Measurements from ENCODE around the gene ENO4. TPM values are rescaled to one million over a fixed set of nuclear protein-coding genes. Genes with fewer than 3 reads are reported as not detected.

The ENO4 gene
- total RNA-seq (2014; rRNA removed; shearing (Covaris generic)): not detected in 2 replicates

GRCh38 chr10:116849248-116850057 is at the start of gene ENO4:
TSS of gene ENO4 (plus strand) at chr10:116849499. CDS start at chr10:116849567, 68 bp downstream.
- peaks cover 41% of the 10 kb centered on the region for H3K27me3 ChIP-seq (replicated peaks)
- no peaks in the 10 kb centered on the region for H3K36me3 ChIP-seq
- H3K4me3 ChIP-seq: peak within 1 kb of the TSS; percentile 33
- no peak within 1 kb of the TSS for H3K27ac ChIP-seq
- H3K9me3 ChIP-seq (replicated peaks): no peaks in the 10 kb centered on the region
- no peaks in the 10 kb centered on the region for H3K4me1 ChIP-seq (replicated peaks)
- peak; percentile 34 to 57 for DNase-seq (ENCODE audit: low read depth in 1 of 2, low spot score in 2 of 2)

DNA sequence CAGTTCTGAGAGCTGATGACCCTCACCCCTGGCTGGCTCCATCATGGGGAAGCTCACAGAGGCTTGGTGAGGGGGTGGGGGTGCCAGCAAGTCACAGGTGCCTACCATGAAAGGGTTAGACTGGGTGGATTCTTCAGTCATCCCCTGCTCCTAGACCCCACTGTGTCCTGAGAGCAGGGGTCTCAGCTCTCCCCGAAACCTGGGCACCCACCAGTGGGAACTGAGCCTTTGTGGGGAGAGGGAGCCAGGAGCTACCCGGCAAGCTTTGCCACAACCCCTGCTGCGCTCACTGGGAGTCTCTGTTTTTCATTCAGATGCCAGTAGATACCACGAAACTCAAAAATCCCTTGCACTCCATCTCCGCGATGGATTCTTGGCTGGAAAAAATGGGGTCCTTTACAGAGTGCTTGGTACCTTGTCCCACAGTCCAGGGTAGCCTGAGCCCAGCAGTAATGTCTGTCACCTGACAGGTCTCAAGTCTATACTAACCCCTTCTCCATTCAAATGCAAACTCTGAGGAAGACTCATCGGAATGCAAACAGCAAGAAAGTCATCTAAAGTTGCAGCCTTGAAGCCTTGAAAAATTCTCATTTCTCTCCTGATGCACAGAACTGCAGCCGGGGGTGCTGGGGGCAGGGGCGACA is 48.9 kb upstream of the ENO4 start:
- no peaks in the 10 kb centered on the region for H3K36me3 ChIP-seq
- H3K27me3 ChIP-seq (replicated peaks): 0 out of 2 replicates have a peak, but pooled peaks cover 3% of the 10 kb centered on the region
- no peak for DNase-seq (ENCODE audit: low read depth in 1 of 2, low spot score in 2 of 2)
- no peaks in the 10 kb centered on the region for H3K4me1 ChIP-seq (replicated peaks)
- H3K9me3 ChIP-seq (replicated peaks): no peaks in the 10 kb centered on the region
- no peak overlapping the region for H3K4me3 ChIP-seq
- H3K27ac ChIP-seq: no peak overlapping the region

DNA sequence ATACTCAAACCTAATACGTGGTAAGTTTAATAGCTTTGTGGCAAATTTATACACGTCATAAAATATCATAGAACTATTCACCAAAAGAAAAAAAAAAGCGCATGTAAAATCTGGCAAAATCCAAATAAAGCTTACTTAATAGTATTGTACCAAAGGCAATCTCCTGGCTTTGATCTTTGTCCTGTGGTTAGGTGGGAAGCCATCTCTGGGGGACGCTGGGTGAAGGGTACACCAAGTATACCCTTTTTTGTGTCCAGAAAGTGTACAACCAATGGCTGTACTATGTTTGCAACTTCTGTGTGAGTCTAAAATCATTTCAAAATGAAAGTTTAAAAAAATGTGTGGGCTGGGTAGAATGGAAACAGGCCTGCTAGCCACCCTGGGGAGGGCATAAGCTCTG is 47.6 kb upstream of the ENO4 start:
- H3K4me3 ChIP-seq: no peak overlapping the region
- H3K4me1 ChIP-seq (replicated peaks): no peaks in the 10 kb centered on the region
- H3K9me3 ChIP-seq (replicated peaks): no peaks in the 10 kb centered on the region
- no peak for DNase-seq (ENCODE audit: low read depth in 1 of 2, low spot score in 2 of 2)
- no peaks in the 10 kb centered on the region for H3K27me3 ChIP-seq (replicated peaks)
- no peak overlapping the region for H3K27ac ChIP-seq
- no peaks in the 10 kb centered on the region for H3K36me3 ChIP-seq

- H3K4me3 ChIP-seq: no peak overlapping the region
- DNase-seq (ENCODE audit: low read depth in 1 of 2, low spot score in 2 of 2): no peak
- no peaks in the 10 kb centered on the region for H3K36me3 ChIP-seq
- H3K27me3 ChIP-seq (replicated peaks): no peaks in the 10 kb centered on the region
- no peaks in the 10 kb centered on the region for H3K9me3 ChIP-seq (replicated peaks)
- H3K4me1 ChIP-seq (replicated peaks): no peaks in the 10 kb centered on the region
- H3K27ac ChIP-seq: no peak overlapping the region
These were observed 46.8 kb upstream of the ENO4 start for GRCh38 chr10:116802474-116802873.

GRCh38 chr10:116802876-116803275 is 46.4 kb upstream of the ENO4 start:
- Histone ChIP-seq H3K4me3 (no peak overlapping the region), H3K4me1 (replicated peaks) (no peaks in the 10 kb centered on the region), H3K9me3 (replicated peaks) (no peaks in the 10 kb centered on the region), H3K36me3 (no peaks in the 10 kb centered on the region), H3K27me3 (replicated peaks) (no peaks in the 10 kb centered on the region), H3K27ac (no peak overlapping the region)
- no peak for DNase-seq (ENCODE audit: low read depth in 1 of 2, low spot score in 2 of 2)

- DNase-seq (ENCODE audit: low read depth in 1 of 2, low spot score in 2 of 2): no peak
- Histone ChIP-seq H3K4me1 (replicated peaks) (no peaks in the 10 kb centered on the region), H3K27me3 (replicated peaks) (no peaks in the 10 kb centered on the region), H3K4me3 (no peak overlapping the region), H3K36me3 (no peaks in the 10 kb centered on the region), H3K9me3 (replicated peaks) (no peaks in the 10 kb centered on the region), H3K27ac (no peak overlapping the region)
These were observed 45.6 kb upstream of the ENO4 start for GRCh38 chr10:116803451-116804249.

GRCh38 chr10:116808706-116809105 is 40.6 kb upstream of the ENO4 start:
- H3K27ac ChIP-seq: no peak overlapping the region
- H3K36me3 ChIP-seq: no peaks in the 10 kb centered on the region
- H3K9me3 ChIP-seq (replicated peaks): no peaks in the 10 kb centered on the region
- DNase-seq (ENCODE audit: low read depth in 1 of 2, low spot score in 2 of 2): no peak
- 0 out of 2 replicates have a peak, but pooled peaks cover 5% of the 10 kb centered on the region for H3K27me3 ChIP-seq (replicated peaks)
- H3K4me1 ChIP-seq (replicated peaks): no peaks in the 10 kb centered on the region
- no peak overlapping the region for H3K4me3 ChIP-seq

DNA sequence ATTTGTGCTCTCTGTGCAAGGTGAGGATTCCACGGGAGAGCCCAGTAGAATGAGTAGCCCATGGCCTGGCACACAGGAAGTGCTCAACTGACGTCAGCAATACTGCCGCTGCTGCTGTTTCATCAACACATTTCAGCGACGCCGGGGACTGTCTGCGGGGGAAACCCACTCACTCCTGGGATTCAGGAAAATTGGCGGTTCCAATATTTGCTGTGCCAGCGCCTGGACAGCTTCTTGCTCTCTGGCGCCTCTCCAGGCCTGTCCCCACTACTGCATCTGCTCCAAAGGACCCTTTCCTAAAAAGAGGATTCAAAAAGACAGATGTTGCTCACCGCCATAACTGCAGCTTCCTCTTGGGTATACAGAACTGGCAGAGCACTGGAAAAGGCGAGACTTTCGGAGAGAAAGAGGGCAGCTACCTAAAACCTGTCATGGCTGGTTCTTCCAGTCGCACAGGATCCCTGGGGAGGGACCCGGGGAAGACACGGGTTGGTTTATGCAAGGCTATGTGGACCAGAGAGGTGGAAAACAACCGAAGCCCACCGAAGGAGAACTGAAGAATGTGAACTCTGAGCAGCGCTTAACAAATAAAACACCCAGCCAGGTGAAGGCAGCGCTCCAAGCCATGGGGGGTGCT is 39.7 kb upstream of the ENO4 start:
- Histone ChIP-seq H3K36me3 (no peaks in the 10 kb centered on the region), H3K4me3 (no peak overlapping the region), H3K4me1 (replicated peaks) (no peaks in the 10 kb centered on the region), H3K27ac (no peak overlapping the region), H3K27me3 (replicated peaks) (peaks cover 5% of the 10 kb centered on the region; the same call in 1 of the 2 replicates), H3K9me3 (replicated peaks) (no peaks in the 10 kb centered on the region)
- no peak for DNase-seq (ENCODE audit: low read depth in 1 of 2, low spot score in 2 of 2)

DNA sequence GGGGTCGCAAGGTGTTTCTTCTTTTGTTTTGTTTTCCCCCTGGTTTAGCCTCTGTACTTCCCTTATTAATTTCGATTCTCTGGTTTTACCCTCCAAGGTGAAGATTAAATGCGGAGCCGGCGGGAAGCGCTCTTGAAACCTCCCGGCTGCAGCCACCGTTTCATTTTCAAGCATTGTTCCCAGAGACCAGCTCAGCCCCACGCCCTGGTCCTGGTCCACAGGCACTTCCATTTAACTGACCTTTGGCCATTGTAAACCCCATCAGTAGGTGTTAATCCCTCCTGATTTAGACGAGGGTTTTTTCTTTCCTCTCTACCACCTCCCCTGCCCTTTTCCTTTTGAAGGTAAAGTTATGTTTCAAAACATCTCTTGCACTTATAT is 39.2 kb upstream of the ENO4 start:
- no peaks in the 10 kb centered on the region for H3K4me1 ChIP-seq (replicated peaks)
- no peak overlapping the region for H3K27ac ChIP-seq
- H3K27me3 ChIP-seq (replicated peaks): peaks cover 5% of the 10 kb centered on the region; the same call in 1 of the 2 replicates
- H3K36me3 ChIP-seq: no peaks in the 10 kb centered on the region
- no peaks in the 10 kb centered on the region for H3K9me3 ChIP-seq (replicated peaks)
- no peak for DNase-seq (ENCODE audit: low read depth in 1 of 2, low spot score in 2 of 2)
- H3K4me3 ChIP-seq: no peak overlapping the region

GRCh38 chr10:116810895-116811294 is 38.4 kb upstream of the ENO4 start:
- peaks cover 5% of the 10 kb centered on the region; the same call in 1 of the 2 replicates for H3K27me3 ChIP-seq (replicated peaks)
- no peaks in the 10 kb centered on the region for H3K36me3 ChIP-seq
- H3K27ac ChIP-seq: no peak overlapping the region
- no peak for DNase-seq (ENCODE audit: low read depth in 1 of 2, low spot score in 2 of 2)
- H3K9me3 ChIP-seq (replicated peaks): no peaks in the 10 kb centered on the region
- no peaks in the 10 kb centered on the region for H3K4me1 ChIP-seq (replicated peaks)
- H3K4me3 ChIP-seq: no peak overlapping the region

GRCh38 chr10:116811691-116812090 is 37.6 kb upstream of the ENO4 start:
- H3K27me3 ChIP-seq (replicated peaks): peaks cover 6% of the 10 kb centered on the region; the same call in 1 of the 2 replicates

DNA sequence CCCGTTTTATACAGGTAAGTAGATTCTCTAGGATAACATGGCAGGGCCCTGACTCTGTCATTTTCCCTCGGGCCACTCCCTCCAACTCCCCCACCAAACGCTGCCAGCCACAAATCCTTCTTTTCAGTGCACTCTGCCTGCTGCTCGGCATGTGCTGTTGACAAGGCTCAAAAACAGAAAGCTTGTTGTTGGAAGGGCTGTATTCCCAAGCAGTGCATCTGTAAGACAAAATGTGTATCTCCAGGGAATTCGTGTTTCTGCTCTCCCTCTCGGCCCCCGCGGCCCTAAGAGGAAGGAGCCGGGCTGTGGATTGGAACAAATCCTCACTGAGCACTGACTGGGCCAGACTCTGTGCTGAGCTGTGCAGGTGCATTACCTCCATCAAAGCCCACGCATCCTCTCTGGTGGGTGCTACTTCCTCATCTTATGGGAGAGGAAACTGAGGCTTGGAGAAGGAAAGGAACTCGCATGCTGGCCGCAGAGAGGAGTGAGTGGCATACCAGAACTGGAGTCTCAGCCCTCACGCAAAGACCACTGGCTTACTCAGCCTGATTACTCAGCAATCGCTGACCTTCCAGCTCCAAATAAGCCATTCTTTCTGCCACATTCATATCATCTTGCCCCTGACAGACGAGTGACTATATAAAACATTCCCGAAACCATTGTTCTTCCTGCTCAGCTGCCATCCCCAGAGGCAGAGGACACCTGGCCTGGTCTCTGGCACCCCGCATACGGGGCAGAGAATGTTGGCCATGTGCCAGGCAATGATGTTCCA is 33.5 kb upstream of the ENO4 start:
- DNase-seq (ENCODE audit: low read depth in 1 of 2, low spot score in 2 of 2): no peak
- H3K36me3 ChIP-seq: no peaks in the 10 kb centered on the region
- no peaks in the 10 kb centered on the region for H3K9me3 ChIP-seq (replicated peaks)
- no peak overlapping the region for H3K27ac ChIP-seq
- H3K4me3 ChIP-seq: no peak overlapping the region
- H3K4me1 ChIP-seq (replicated peaks): no peaks in the 10 kb centered on the region
- peaks cover 3% of the 10 kb centered on the region; the same call in 1 of the 2 replicates for H3K27me3 ChIP-seq (replicated peaks)

More at GRCh38 chr10:116811691-116812090, 37.6 kb upstream of the ENO4 start:
- no peaks in the 10 kb centered on the region for H3K36me3 ChIP-seq
- no peaks in the 10 kb centered on the region for H3K4me1 ChIP-seq (replicated peaks)
- no peak overlapping the region for H3K27ac ChIP-seq
- H3K4me3 ChIP-seq: no peak overlapping the region
- DNase-seq (ENCODE audit: low read depth in 1 of 2, low spot score in 2 of 2): no peak
- no peaks in the 10 kb centered on the region for H3K9me3 ChIP-seq (replicated peaks)

- Histone ChIP-seq H3K9me3 (replicated peaks) (no peaks in the 10 kb centered on the region), H3K27ac (no peak overlapping the region), H3K4me3 (no peak overlapping the region), H3K27me3 (replicated peaks) (peaks cover 3% of the 10 kb centered on the region; the same call in 1 of the 2 replicates), H3K36me3 (no peaks in the 10 kb centered on the region), H3K4me1 (replicated peaks) (no peaks in the 10 kb centered on the region)
- no peak for DNase-seq (ENCODE audit: low read depth in 1 of 2, low spot score in 2 of 2)
These were observed 32.1 kb upstream of the ENO4 start for GRCh38 chr10:116817178-116817577.
